LoVo (cell line): ENCODE measurements around the gene GDF11.
A peak's percentile ranks its signal among the peaks of the same experiment; 100 is the strongest.

Source experiments
- DNase-seq: peaks from one replicate; pipeline ENCODE4 v3.0.0-alpha.2; 2016; ENCODE audit warnings: low spot score

GDF11 gene

DNA sequence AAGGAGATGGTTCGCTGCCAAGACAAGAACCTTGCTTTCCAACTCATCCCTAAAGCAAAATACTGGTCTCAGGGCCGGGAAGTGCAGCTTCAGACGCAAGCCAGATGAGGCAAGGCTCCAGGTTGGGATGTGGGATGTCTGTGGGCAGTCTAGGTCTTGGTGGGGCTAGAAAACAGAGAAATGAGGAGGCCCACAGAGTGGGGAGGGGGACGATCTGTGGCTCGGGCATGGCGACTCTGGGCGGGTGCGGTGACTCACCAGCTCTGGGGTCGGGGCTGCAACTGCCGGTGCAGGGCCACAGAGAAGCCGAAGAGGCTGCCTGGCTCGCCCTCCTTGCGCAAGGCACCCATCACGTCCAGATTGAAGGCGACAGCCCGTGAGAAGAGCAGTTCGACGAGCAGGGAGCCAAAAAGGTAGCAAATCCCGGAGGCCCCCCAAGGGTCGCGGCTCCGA, 35.7 kb upstream of the GDF11 start:
- no peak for DNase-seq

DNA sequence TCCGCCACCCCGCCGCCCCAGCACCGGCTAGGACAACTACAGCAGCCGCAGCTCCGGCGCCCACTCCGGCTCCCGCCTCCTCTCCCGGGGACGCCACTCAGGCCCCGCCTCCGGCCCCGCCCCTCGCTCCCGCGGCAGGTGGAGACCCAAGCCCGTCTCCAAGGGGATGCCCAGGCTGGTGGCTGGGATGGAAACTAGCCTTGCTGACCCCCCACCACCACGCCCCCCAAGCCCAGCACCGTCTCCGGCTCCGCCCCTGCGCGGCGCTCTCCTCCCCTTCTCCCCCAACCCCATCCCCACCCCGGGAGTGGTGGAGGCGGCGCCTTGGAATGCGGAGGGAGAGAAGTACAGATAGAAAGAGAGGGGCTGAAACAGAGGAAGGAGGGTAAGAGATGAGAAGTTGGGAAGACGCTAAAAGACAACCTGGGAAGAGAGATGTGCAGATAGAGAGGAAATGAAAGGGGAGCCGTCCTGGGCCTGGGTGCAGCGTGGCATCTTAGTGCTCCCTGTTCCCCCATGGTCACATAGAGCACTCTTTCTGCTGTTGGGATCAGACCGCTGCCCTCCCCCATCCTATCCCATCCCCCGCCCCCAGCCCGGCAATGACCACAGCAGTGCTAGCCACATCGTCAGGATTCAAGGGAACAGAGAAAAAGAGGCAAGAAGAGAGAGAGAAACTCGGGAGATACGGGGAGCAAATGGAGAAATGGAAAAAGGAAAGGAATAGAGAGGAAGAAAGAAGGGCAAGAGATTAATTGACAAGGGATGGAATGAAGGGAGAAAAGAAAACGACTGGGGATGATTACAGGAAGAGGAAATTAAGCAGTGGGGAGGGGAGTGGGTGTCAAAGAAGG, 34.9 kb upstream of the GDF11 start, which contains the start of gene ITGA7:
ITGA7 (minus strand) TSS at position 64 of the 854 bp plus-strand sequence. CDS start 222 bp downstream, outside the sequence.
- peak; percentile 57 for DNase-seq

GRCh38 chr12:55708695-55709233, 34.2 kb upstream of the GDF11 start:
- no peak for DNase-seq

- no peak for DNase-seq
Measured at GRCh38 chr12:55711786-55712553, 31.0 kb upstream of the GDF11 start.

GRCh38 chr12:55712700-55713415, 30.1 kb upstream of the GDF11 start:
- no peak for DNase-seq

- no peak for DNase-seq
Measured at GRCh38 chr12:55713721-55714120, 29.2 kb upstream of the GDF11 start.

DNA sequence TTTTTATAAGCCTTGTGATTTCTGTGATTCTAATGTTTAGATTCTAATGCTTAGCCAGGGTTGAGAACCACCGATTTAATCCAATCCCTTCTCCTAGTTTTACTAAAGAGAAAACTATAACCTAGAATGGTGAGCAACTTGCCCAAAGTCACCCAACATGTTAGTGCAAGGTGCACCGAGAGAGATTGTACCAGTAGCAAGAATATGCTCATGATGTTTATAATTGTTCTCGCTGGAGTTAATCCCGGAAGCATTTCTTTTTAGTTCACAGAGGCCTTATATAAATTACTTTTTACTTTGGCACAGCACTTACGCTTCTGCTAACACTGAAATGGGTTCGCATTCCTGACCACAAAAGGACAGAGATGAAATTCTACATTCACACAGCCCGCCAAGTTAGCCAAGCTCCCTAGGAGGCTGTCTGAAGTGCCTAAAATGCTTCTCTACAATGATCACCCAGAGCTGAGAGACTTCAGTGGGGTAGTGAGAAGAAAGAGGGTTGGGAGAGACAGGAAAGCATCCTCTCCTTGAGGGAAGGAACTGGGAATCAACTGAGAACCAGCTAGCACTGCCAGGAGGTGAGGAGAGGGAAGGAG, 27.7 kb upstream of the GDF11 start:
- no peak for DNase-seq

DNA sequence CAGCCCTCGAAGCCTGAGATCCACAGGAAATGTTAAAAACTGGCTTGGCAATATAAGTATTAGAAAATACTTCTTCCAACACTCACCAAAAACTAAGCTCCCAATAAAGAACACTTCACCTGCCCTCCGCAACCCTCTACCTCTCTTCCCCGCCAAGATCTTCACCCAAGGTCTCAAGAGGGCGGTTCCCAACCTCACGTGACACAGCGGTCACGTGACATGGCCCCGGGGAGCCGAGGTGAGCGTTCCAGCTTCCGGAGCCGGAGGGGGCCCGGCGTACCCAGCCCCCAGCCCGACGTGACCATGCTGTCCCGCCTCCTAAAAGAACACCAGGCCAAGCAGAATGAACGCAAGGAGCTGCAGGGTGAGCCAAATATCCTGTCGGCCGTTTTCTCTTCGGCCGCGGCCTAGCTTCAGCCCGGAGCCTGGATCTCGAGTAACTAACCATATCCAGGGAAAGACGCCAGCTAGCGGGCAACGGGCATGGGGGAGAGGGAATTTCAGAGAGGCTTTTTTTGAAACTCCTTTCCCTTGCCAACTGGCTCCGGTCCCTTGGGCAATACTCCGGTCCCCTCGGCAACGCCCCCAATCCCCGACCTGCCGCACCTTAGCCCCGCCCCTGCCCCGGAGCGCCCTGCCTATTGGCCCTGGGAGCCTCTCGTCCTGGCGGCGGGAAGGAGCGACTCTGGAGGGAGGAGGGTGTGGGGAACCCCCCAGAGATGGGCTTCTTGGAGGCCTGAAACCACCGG, 26.9 kb upstream of the GDF11 start, which contains the start of gene BLOC1S1:
BLOC1S1 (plus strand) TSS at position 214 of the 749 bp plus-strand sequence; CDS start at position 220, 6 bp downstream.
- peak; percentile 95 for DNase-seq

GRCh38 chr12:55716582-55716957, 26.4 kb upstream of the GDF11 start:
- DNase-seq, result no peak

- no peak for DNase-seq
Measured at GRCh38 chr12:55717011-55718007, 25.6 kb upstream of the GDF11 start.

GRCh38 chr12:55718015-55718414, 24.9 kb upstream of the GDF11 start:
- no peak for DNase-seq

DNA sequence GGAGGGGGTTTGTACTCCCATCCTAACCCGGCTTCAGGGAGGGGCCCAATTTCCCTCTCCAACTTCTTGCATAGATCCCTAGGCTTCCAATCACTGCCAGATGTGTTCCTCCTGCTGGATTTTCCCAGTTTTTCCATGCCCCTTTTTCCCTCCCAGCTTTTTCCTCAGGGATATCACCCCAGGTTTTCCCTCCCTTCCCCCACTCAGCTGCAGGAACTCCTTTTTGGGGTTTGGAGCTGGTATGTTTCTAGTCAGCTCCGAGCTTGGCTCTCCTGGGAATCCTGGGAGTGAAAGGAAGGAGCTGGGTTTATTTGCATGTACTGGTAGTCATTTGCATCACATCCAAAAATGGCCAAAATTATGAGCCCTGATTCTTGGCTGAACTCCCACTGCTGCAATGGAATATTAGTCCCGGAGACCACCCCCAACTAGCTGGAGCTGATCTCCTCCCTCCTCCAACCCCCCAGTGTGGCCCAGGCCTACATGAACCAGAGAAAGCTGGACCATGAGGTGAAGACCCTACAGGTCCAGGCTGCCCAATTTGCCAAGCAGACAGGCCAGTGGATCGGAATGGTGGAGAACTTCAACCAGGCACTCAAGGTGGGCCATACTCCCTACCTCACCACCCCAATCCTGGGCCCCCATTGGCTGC, 24.2 kb upstream of the GDF11 start:
- no peak for DNase-seq

DNA sequence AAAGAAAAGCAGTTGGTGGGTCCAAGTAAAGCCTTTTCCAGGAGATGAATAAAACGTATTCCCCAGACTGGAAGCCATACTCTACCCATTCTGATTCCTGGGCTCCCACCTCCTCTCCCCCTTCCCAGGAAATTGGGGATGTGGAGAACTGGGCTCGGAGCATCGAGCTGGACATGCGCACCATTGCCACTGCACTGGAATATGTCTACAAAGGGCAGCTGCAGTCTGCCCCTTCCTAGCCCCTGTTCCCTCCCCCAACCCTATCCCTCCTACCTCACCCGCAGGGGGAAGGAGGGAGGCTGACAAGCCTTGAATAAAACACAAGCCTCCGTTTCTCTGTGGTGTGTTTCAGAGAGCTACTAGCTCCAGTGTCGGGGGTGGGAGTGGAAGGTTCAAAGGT, 23.6 kb upstream of the GDF11 start:
- no peak for DNase-seq

- DNase-seq, result peak; percentile 95
Measured at GRCh38 chr12:55720071-55720564, 22.8 kb upstream of the GDF11 start, which contains the start of gene RDH5. Gene RDH5 (plus strand): TSS chr12:55720393. CDS start chr12:55721185, 792 bp downstream.

DNA sequence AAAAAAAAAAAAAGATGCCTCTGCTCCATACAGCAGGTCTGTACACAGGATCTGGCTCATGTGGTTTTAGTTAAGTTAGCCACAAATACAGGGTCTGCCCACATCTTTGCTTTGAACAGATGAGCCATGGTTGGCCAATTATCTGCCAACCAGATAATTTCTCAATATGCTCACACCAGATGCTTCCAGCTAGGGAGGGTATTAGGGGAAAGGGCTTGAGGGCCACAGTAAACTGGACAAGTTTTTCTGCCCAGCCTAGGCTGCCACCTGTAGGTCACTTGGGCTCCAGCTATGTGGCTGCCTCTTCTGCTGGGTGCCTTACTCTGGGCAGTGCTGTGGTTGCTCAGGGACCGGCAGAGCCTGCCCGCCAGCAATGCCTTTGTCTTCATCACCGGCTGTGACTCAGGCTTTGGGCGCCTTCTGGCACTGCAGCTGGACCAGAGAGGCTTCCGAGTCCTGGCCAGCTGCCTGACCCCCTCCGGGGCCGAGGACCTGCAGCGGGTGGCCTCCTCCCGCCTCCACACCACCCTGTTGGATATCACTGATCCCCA, 22.0 kb upstream of the GDF11 start:
- DNase-seq, result peak; percentile 62

GRCh38 chr12:55721601-55722213, 21.2 kb upstream of the GDF11 start:
- DNase-seq, result no peak

- no peak for DNase-seq
Measured at GRCh38 chr12:55722948-55723347, 20.0 kb upstream of the GDF11 start.
